Measurements from ENCODE around the gene VAT1L.

DNA sequence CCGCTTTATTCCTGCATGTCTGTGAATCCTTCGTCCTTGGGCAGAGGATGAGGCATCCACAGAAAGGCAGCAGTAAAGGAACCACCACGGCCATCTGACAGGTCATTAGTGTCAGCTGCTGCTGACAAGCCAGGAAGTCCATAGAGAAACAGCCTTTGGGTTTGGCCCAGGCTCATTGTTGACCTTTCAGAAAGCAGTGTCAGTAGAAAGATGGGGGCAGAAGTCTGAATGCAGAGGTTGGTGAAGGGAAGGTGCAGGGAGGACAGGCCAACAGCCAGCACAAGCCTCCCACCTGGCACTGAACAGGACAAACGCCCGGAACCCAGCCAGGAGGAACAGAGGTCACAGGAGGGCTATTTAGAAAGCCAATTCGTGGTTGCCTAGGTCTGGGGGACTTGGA is 105.8 kb downstream of the VAT1L start:
- no peak for TF ChIP-seq POLR2A (IDR thresholded peaks at IDR 0.05; ENCODE audit: low read depth, low read length)
- TF ChIP-seq POLR2AphosphoS5 (IDR thresholded peaks at IDR 0.05; ENCODE audit: low read depth, low read length), result no peak
- no peak for TF ChIP-seq TAF1 (IDR thresholded peaks at IDR 0.05; ENCODE audit: low read depth, low read length)
- no peak for TF ChIP-seq POU2F2 (IDR thresholded peaks at IDR 0.05; ENCODE audit: low read depth, low read length)
- TF ChIP-seq SPI1 (IDR thresholded peaks at IDR 0.05; ENCODE audit: low read depth, low read length), result no peak
- no peak for TF ChIP-seq PAX5 (IDR thresholded peaks at IDR 0.05; ENCODE audit: insufficient read depth, low read length, severe bottlenecking)

Data from GM12891 (cell line).